GM23338 (cell line): ENCODE data around the gene CFAP74. TPM values are rescaled to one million over a fixed set of nuclear protein-coding genes. Genes with fewer than 3 reads are reported as not detected.

ENCODE experiments used
- ATAC-seq: fragments of 200-7000 bp; cut with Tn5 transposase; 3 replicates; pipeline ENCODE4 v1.9.1; 2020
- DNase-seq: peaks from one replicate; pipeline ENCODE4 v3.0.0-alpha.2; 2015; ENCODE audit warnings: low spot score
- H2AFZ ChIP-seq: fragments of 200-600 bp; sonication (generic); 2 replicates; pipeline ENCODE4 v1.8.0; 2016; ENCODE audit warnings: antibody characterized with exemption, mild to moderate bottlenecking, moderate library complexity
- H3F3A ChIP-seq: fragments of 200-600 bp; sonication (generic); replicated peaks from 2 replicates; pipeline ENCODE4 v1.8.0; 2017; ENCODE audit warnings: antibody characterized with exemption, mixed run types, low read depth
- H3K27ac ChIP-seq: fragments of 200-600 bp; sonication (generic); 2 replicates; pipeline ENCODE4 v1.6.1; 2016; ENCODE audit warnings: low read depth
- H3K27me3 ChIP-seq: fragments of 200-600 bp; sonication (generic); 2 replicates; pipeline ENCODE4 v1.8.0; 2016; ENCODE audit warnings: mild to moderate bottlenecking, mixed run types, moderate library complexity; ENCODE audit not compliant: insufficient read depth
- H3K36me3 ChIP-seq: fragments of 200-600 bp; sonication (generic); 2 replicates; pipeline ENCODE4 v1.8.0; 2016; ENCODE audit warnings: mild to moderate bottlenecking; ENCODE audit not compliant: insufficient read depth
- H3K4me1 ChIP-seq: fragments of 200-600 bp; sonication (generic); 2 replicates; pipeline ENCODE4 v1.8.0; 2016; ENCODE audit warnings: mild to moderate bottlenecking, moderate library complexity; ENCODE audit not compliant: insufficient read depth
- H3K4me2 ChIP-seq: fragments of 200-600 bp; sonication (generic); 2 replicates; pipeline ENCODE4 v1.7.1; 2017; ENCODE audit warnings: mixed run types
- H3K4me3 ChIP-seq: fragments of 200-600 bp; sonication (generic); 2 replicates; pipeline ENCODE4 v1.6.1; 2016; ENCODE audit warnings: mixed run types
- H3K79me2 ChIP-seq: fragments of 200-600 bp; sonication (generic); replicated peaks from 2 replicates; pipeline ENCODE4 v1.8.0; 2017; ENCODE audit warnings: mild to moderate bottlenecking; ENCODE audit not compliant: insufficient read depth
- H3K9me2 ChIP-seq: fragments of 200-600 bp; sonication (generic); 2 replicates; pipeline ENCODE4 v1.8.0; 2017; ENCODE audit not compliant: insufficient read depth
- H4K20me1 ChIP-seq: fragments of 200-600 bp; sonication (generic); replicated peaks from 2 replicates; pipeline ENCODE4 v1.8.0; 2017; ENCODE audit warnings: mild to moderate bottlenecking; ENCODE audit not compliant: insufficient read depth
- H3K27ac Mint-ChIP-seq: 2 replicates; pipeline ENCODE4 v1.8.0; 2020; ENCODE audit warnings: inconsistent platforms, mild to moderate bottlenecking, moderate library complexity, mixed read lengths
- H3K27me3 Mint-ChIP-seq: 3 replicates; pipeline ENCODE4 v1.8.0; 2022; ENCODE audit warnings: low read depth, mild to moderate bottlenecking, moderate library complexity, mixed read lengths, inconsistent platforms; ENCODE audit not compliant: insufficient read depth, poor library complexity
- H3K36me3 Mint-ChIP-seq: 3 replicates; pipeline ENCODE4 v1.8.0; 2021; ENCODE audit warnings: low read depth, mild to moderate bottlenecking, inconsistent platforms, moderate library complexity, mixed read lengths
- H3K4me1 Mint-ChIP-seq: 3 replicates; pipeline ENCODE4 v1.8.0; 2020; ENCODE audit warnings: mild to moderate bottlenecking, inconsistent platforms, mixed read lengths
- H3K4me3 Mint-ChIP-seq: 3 replicates; pipeline ENCODE4 v1.8.0; 2021; ENCODE audit warnings: moderate library complexity, mild to moderate bottlenecking, inconsistent platforms, mixed read lengths
- H3K9me3 Mint-ChIP-seq: 3 replicates; pipeline ENCODE4 v1.8.0; 2020; ENCODE audit warnings: moderate library complexity, mild to moderate bottlenecking, inconsistent platforms, mixed read lengths
- CREB1 ChIP-seq: fragments of 250-450 bp; sonication (Bioruptor Pico); IDR thresholded peaks from 2 replicates; pipeline ENCODE4 v1.5.0; 2020; ENCODE audit warnings: low read depth, mild to moderate bottlenecking, moderate library complexity
- EZH2 ChIP-seq: fragments of 200-600 bp; sonication (generic); IDR thresholded peaks from one replicate; pipeline ENCODE4 v1.8.0; 2017; ENCODE audit warnings: antibody characterized with exemption, mild to moderate bottlenecking, low read depth; ENCODE audit not compliant: unreplicated experiment
- EZH2phosphoT487 ChIP-seq: fragments of 200-600 bp; sonication (generic); IDR thresholded peaks from one replicate; pipeline ENCODE4 v1.8.1; 2018; ENCODE audit warnings: antibody characterized with exemption; ENCODE audit not compliant: unreplicated experiment
- NANOG ChIP-seq: IDR thresholded peaks from 2 replicates; pipeline ENCODE4 v1.6.1; 2016; ENCODE audit warnings: antibody characterized with exemption, borderline replicate concordance
- POLR2AphosphoS5 ChIP-seq: IDR thresholded peaks from 2 replicates; pipeline ENCODE4 v1.6.1; 2016; ENCODE audit warnings: antibody characterized with exemption, low read depth
- STAT1 ChIP-seq: IDR thresholded peaks from one replicate; pipeline ENCODE4 v1.6.1; 2016; ENCODE audit warnings: antibody characterized with exemption; ENCODE audit not compliant: unreplicated experiment
- ZNF114 ChIP-seq: fragments of 250-450 bp; sonication (Bioruptor Pico); IDR thresholded peaks from 2 replicates; pipeline ENCODE4 v1.5.0; 2020; ENCODE audit warnings: mild to moderate bottlenecking, moderate library complexity
- ZNF331 ChIP-seq: fragments of 250-450 bp; sonication (Bioruptor Pico); IDR thresholded peaks from 2 replicates; pipeline ENCODE4 v1.5.0; 2020; ENCODE audit warnings: low read depth, mild to moderate bottlenecking, moderate library complexity
- polyA plus RNA-seq: library from polyadenylated mRNA; unstranded; fragments of >200 nt; fragmentation: Nextera tagmentation; extraction: Ambion mirVana; gene quantifications from 2 replicates; pipeline ENCODE4 v1.2.1, GENCODE V29; 2016
- total RNA-seq: library from RNA; depleted of rRNA; stranded (reverse); fragments of >200 nt; shearing (Covaris generic); gene quantifications from 2 replicates; pipeline ENCODE4 v1.2.3, GENCODE V29; 2014
- TF ChIP-seq, protein P1 (sequence below): fragments of 250-450 bp; sonication (Bioruptor Pico); IDR thresholded peaks from 2 replicates; pipeline ENCODE4 v1.5.0; 2020; ENCODE audit warnings: mild to moderate bottlenecking, moderate library complexity
- TF ChIP-seq, protein P2 (sequence below), 2 experiments: fragments of 200-600 bp in 1 of 2; sonication (generic) in 1 of 2; conservative IDR thresholded peaks; 2 replicates each; pipeline versions ENCODE4 v1.5.1 to v1.6.1; 2016 to 2017; ENCODE audit warnings: antibody characterized with exemption in 2 of 2, low read depth in 2 of 2, mild to moderate bottlenecking in 2 of 2, moderate library complexity in 1 of 2
- TF ChIP-seq, protein P3 (sequence below): IDR thresholded peaks from one replicate; pipeline ENCODE4 v1.6.1; 2018; ENCODE audit warnings: antibody characterized with exemption; ENCODE audit not compliant: unreplicated experiment
- TF ChIP-seq, protein P4 (sequence below): IDR thresholded peaks from 2 replicates; pipeline ENCODE4 v1.6.1; 2016; ENCODE audit warnings: antibody characterized with exemption

The CFAP74 gene
- total and polyA plus RNA-seq, 2 experiments from 2014 or later, result 0.21 TPM; not detected in 1

DNA sequence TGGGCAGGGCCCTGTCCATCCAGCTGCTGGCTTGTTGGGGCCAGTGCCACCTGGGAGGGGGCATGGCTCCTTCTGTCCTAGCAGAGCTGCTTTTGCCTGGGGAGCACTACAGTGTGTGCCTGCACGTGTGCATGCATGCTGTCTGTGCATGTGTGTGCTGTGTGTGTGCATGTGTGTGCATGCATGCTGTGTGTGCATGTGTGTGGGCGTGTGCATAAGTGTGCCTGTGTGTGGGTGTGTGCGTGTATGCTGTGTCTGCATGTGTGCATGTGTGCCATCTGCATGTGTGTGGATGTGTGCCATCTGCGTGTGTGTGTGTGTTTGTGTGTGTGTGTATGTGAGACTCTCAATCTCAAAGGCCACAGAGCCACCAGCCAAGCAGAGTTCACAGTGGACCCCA is 38.3 kb upstream of the CFAP74 start:
- no peak overlapping the region for H3K27ac Mint-ChIP-seq
- Histone ChIP-seq H3K36me3 (no peaks in the 10 kb centered on the region), H3K27me3 (no peaks in the 10 kb centered on the region), H3K27ac (no peak overlapping the region), H3F3A (0 out of 2 replicates have a peak, but pooled peaks cover 5% of the 10 kb centered on the region), H3K4me1 (peaks cover 4% of the 10 kb centered on the region; the same call in 1 of the 2 replicates), H3K79me2 (no peaks in the 10 kb centered on the region), H4K20me1 (no peaks in the 10 kb centered on the region), H3K4me3 (no peak overlapping the region), H3K9me2 (no peaks in the 10 kb centered on the region), H2AFZ (no peak overlapping the region), H3K4me2 (no peak overlapping the region)
- no peaks in the 10 kb centered on the region; the same call in 2 of the 3 replicates for H3K36me3 Mint-ChIP-seq
- peaks cover under 1% of the 10 kb centered on the region; the same call in 2 of the 3 replicates for H3K4me1 Mint-ChIP-seq
- H3K4me3 Mint-ChIP-seq, result no peak overlapping the region
- TF ChIP-seq POLR2AphosphoS5, result no peak
- no peak for TF ChIP-seq NANOG
- TF ChIP-seq, protein P1, sequence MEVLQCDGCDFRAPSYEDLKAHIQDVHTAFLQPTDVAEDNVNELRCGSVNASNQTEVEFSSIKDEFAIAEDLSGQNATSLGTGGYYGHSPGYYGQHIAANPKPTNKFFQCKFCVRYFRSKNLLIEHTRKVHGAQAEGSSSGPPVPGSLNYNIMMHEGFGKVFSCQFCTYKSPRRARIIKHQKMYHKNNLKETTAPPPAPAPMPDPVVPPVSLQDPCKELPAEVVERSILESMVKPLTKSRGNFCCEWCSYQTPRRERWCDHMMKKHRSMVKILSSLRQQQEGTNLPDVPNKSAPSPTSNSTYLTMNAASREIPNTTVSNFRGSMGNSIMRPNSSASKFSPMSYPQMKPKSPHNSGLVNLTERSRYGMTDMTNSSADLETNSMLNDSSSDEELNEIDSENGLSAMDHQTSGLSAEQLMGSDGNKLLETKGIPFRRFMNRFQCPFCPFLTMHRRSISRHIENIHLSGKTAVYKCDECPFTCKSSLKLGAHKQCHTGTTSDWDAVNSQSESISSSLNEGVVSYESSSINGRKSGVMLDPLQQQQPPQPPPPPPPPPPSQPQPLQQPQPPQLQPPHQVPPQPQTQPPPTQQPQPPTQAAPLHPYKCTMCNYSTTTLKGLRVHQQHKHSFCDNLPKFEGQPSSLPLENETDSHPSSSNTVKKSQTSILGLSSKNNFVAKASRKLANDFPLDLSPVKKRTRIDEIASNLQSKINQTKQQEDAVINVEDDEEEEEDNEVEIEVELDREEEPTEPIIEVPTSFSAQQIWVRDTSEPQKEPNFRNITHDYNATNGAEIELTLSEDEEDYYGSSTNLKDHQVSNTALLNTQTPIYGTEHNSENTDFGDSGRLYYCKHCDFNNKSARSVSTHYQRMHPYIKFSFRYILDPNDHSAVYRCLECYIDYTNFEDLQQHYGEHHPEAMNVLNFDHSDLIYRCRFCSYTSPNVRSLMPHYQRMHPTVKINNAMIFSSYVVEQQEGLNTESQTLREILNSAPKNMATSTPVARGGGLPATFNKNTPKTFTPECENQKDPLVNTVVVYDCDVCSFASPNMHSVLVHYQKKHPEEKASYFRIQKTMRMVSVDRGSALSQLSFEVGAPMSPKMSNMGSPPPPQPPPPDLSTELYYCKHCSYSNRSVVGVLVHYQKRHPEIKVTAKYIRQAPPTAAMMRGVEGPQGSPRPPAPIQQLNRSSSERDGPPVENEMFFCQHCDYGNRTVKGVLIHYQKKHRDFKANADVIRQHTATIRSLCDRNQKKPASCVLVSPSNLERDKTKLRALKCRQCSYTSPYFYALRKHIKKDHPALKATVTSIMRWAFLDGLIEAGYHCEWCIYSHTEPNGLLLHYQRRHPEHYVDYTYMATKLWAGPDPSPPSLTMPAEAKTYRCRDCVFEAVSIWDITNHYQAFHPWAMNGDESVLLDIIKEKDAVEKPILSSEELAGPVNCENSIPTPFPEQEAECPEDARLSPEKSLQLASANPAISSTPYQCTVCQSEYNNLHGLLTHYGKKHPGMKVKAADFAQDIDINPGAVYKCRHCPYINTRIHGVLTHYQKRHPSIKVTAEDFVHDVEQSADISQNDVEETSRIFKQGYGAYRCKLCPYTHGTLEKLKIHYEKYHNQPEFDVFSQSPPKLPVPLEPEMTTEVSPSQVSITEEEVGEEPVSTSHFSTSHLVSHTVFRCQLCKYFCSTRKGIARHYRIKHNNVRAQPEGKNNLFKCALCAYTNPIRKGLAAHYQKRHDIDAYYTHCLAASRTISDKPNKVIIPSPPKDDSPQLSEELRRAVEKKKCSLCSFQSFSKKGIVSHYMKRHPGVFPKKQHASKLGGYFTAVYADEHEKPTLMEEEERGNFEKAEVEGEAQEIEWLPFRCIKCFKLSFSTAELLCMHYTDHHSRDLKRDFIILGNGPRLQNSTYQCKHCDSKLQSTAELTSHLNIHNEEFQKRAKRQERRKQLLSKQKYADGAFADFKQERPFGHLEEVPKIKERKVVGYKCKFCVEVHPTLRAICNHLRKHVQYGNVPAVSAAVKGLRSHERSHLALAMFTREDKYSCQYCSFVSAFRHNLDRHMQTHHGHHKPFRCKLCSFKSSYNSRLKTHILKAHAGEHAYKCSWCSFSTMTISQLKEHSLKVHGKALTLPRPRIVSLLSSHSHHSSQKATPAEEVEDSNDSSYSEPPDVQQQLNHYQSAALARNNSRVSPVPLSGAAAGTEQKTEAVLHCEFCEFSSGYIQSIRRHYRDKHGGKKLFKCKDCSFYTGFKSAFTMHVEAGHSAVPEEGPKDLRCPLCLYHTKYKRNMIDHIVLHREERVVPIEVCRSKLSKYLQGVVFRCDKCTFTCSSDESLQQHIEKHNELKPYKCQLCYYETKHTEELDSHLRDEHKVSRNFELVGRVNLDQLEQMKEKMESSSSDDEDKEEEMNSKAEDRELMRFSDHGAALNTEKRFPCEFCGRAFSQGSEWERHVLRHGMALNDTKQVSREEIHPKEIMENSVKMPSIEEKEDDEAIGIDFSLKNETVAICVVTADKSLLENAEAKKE (CRISPR knock-in tag), result no peak
- TF ChIP-seq, protein P2, sequence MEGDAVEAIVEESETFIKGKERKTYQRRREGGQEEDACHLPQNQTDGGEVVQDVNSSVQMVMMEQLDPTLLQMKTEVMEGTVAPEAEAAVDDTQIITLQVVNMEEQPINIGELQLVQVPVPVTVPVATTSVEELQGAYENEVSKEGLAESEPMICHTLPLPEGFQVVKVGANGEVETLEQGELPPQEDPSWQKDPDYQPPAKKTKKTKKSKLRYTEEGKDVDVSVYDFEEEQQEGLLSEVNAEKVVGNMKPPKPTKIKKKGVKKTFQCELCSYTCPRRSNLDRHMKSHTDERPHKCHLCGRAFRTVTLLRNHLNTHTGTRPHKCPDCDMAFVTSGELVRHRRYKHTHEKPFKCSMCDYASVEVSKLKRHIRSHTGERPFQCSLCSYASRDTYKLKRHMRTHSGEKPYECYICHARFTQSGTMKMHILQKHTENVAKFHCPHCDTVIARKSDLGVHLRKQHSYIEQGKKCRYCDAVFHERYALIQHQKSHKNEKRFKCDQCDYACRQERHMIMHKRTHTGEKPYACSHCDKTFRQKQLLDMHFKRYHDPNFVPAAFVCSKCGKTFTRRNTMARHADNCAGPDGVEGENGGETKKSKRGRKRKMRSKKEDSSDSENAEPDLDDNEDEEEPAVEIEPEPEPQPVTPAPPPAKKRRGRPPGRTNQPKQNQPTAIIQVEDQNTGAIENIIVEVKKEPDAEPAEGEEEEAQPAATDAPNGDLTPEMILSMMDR (conservative IDR thresholded peaks at IDR 0.05; ENCODE audit: low read depth in 2 of 2), result no peak
- no peak for TF ChIP-seq STAT1
- TF ChIP-seq ZNF114, result no peak
- no peak for TF ChIP-seq EZH2phosphoT487
- no peak for TF ChIP-seq CREB1 (CRISPR knock-in tag)
- TF ChIP-seq ZNF331 (CRISPR knock-in tag), result no peak
- TF ChIP-seq, protein P3, sequence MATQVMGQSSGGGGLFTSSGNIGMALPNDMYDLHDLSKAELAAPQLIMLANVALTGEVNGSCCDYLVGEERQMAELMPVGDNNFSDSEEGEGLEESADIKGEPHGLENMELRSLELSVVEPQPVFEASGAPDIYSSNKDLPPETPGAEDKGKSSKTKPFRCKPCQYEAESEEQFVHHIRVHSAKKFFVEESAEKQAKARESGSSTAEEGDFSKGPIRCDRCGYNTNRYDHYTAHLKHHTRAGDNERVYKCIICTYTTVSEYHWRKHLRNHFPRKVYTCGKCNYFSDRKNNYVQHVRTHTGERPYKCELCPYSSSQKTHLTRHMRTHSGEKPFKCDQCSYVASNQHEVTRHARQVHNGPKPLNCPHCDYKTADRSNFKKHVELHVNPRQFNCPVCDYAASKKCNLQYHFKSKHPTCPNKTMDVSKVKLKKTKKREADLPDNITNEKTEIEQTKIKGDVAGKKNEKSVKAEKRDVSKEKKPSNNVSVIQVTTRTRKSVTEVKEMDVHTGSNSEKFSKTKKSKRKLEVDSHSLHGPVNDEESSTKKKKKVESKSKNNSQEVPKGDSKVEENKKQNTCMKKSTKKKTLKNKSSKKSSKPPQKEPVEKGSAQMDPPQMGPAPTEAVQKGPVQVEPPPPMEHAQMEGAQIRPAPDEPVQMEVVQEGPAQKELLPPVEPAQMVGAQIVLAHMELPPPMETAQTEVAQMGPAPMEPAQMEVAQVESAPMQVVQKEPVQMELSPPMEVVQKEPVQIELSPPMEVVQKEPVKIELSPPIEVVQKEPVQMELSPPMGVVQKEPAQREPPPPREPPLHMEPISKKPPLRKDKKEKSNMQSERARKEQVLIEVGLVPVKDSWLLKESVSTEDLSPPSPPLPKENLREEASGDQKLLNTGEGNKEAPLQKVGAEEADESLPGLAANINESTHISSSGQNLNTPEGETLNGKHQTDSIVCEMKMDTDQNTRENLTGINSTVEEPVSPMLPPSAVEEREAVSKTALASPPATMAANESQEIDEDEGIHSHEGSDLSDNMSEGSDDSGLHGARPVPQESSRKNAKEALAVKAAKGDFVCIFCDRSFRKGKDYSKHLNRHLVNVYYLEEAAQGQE, result no peak
- TF ChIP-seq, protein P4, sequence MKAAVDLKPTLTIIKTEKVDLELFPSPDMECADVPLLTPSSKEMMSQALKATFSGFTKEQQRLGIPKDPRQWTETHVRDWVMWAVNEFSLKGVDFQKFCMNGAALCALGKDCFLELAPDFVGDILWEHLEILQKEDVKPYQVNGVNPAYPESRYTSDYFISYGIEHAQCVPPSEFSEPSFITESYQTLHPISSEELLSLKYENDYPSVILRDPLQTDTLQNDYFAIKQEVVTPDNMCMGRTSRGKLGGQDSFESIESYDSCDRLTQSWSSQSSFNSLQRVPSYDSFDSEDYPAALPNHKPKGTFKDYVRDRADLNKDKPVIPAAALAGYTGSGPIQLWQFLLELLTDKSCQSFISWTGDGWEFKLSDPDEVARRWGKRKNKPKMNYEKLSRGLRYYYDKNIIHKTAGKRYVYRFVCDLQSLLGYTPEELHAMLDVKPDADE, result no peak
- TF ChIP-seq EZH2, result no peak
- DNase-seq (no peak), ATAC-seq (no peak)
- H3K27me3 Mint-ChIP-seq, result peaks cover 18% of the 10 kb centered on the region
- H3K9me3 Mint-ChIP-seq, result no peaks in the 10 kb centered on the region; the same call in 2 of the 3 replicates
